OCI-LY7 (cell line): ENCODE data around the gene BPIFB2. TPM values are rescaled to one million over a fixed set of nuclear protein-coding genes. Genes with fewer than 3 reads are reported as not detected.

ENCODE experiments used
- BruUV-seq: library from RNA; stranded (reverse); fragments of 400-500 nt; replicated peaks from 2 replicates; lab custom pipeline; 2021; lab: Mats Ljungman, UMichigan
- CTCF ChIA-PET: fragments of 300-600 bp; sonication (Branson Sonifier 250); formaldehyde crosslinking; loops from one replicate; lab custom pipeline; 2022; ENCODE audit warnings: antibody characterized with exemption; ENCODE audit not compliant: unreplicated experiment; lab: Charles Lee
- POLR2A ChIA-PET: fragments of 300-600 bp; sonication (Branson Sonifier 250); formaldehyde crosslinking; loops from one replicate; lab custom pipeline; 2022; ENCODE audit warnings: antibody characterized with exemption; lab: Charles Lee
- DNase-seq: peaks from one replicate; pipeline ENCODE4 v3.0.0-alpha.2; 2015; ENCODE audit warnings: low spot score
- H2AFZ ChIP-seq: fragments of 200-600 bp; sonication (generic), shearing (Covaris generic); 2 replicates; pipeline ENCODE4 v1.6.1; 2014; ENCODE audit warnings: mild to moderate bottlenecking, antibody characterized with exemption, low read length, moderate library complexity
- H3K27ac ChIP-seq: fragments of 200-600 bp; sonication (generic); 2 replicates; pipeline ENCODE4 v1.5.1; 2014; ENCODE audit warnings: mixed run types, low read depth, mild to moderate bottlenecking, moderate library complexity, low read length, inconsistent platforms; ENCODE audit not compliant: poor library complexity, severe bottlenecking
- H3K36me3 ChIP-seq: fragments of 200-600 bp; sonication (generic); 2 replicates; pipeline ENCODE4 v1.6.1; 2014; ENCODE audit warnings: mild to moderate bottlenecking, antibody characterized with exemption, low read length, moderate library complexity, mixed read lengths; ENCODE audit not compliant: insufficient read depth
- H3K4me1 ChIP-seq: fragments of 200-600 bp; sonication (generic); 2 replicates; pipeline ENCODE4 v1.5.1; 2014; ENCODE audit warnings: mild to moderate bottlenecking, low read length; ENCODE audit not compliant: insufficient read depth, poor library complexity, severe bottlenecking
- H3K4me2 ChIP-seq: fragments of 200-600 bp; sonication (generic); 2 replicates; pipeline ENCODE4 v1.6.1; 2014; ENCODE audit warnings: mild to moderate bottlenecking, low read length
- H3K4me3 ChIP-seq: fragments of 200-600 bp; sonication (generic); 2 replicates; pipeline ENCODE4 v1.5.1; 2014; ENCODE audit warnings: mild to moderate bottlenecking, low read depth, low read length; ENCODE audit not compliant: poor library complexity, severe bottlenecking
- H3K79me2 ChIP-seq: fragments of 200-600 bp; sonication (generic); 2 replicates; pipeline ENCODE4 v1.6.1; 2016; ENCODE audit warnings: low read depth, mild to moderate bottlenecking, low read length, moderate library complexity, mixed read lengths; ENCODE audit not compliant: insufficient read depth
- H3K9me2 ChIP-seq: fragments of 200-600 bp; sonication (generic); 2 replicates; pipeline ENCODE4 v1.6.1; 2016; ENCODE audit warnings: mild to moderate bottlenecking, low read length, mixed read lengths; ENCODE audit not compliant: insufficient read depth
- H3K9me3 ChIP-seq: fragments of 200-600 bp; sonication (generic); 2 replicates; pipeline ENCODE4 v1.6.1; 2014; ENCODE audit warnings: mild to moderate bottlenecking, mixed run types, low read length, mixed read lengths
- H4K20me1 ChIP-seq: fragments of 200-600 bp; sonication (generic); 2 replicates; pipeline ENCODE4 v1.6.1; 2014; ENCODE audit warnings: mild to moderate bottlenecking, antibody characterized with exemption, low read length, moderate library complexity, mixed read lengths; ENCODE audit not compliant: insufficient read depth
- CTCF ChIP-seq: fragments of 200-600 bp; sonication (generic); conservative IDR thresholded peaks from 2 replicates; pipeline ENCODE4 v1.5.1; 2014; ENCODE audit warnings: mild to moderate bottlenecking, antibody characterized with exemption, low read length, moderate library complexity, mixed read lengths
- EZH2phosphoT487 ChIP-seq: fragments of 200-600 bp; sonication (generic); IDR thresholded peaks from 2 replicates; pipeline ENCODE4 v1.6.1; 2018; ENCODE audit warnings: low read depth, borderline replicate concordance, mild to moderate bottlenecking, mixed run types, antibody characterized with exemption, low read length, moderate library complexity, mixed read lengths
- intact Hi-C: fragments of 100-400 bp; cut with micrococcal nuclease; formaldehyde crosslinking; loops from one replicate; pipeline ENCODE4 v1.10.0; 2022; ENCODE audit not compliant: unreplicated experiment
- total RNA-seq, 2 experiments: library from RNA; depleted of rRNA in 1 of 2; stranded (reverse); fragments of >200 nt in 1 of 2; shearing (Covaris generic) in 1 of 2; gene quantifications; 2 replicates each; pipeline ENCODE4 v1.2.3, GENCODE V29; 2014 to 2022

BPIFB2 gene
- total RNA-seq, 2 experiments from 2014 or later, result not detected

- no peaks in the 10 kb centered on the region for H3K9me3 ChIP-seq
- H4K20me1 ChIP-seq, result no peaks in the 10 kb centered on the region
- DNase-seq, result no peak
- no peak overlapping the region for H3K4me2 ChIP-seq
- no peaks in the 10 kb centered on the region for H3K36me3 ChIP-seq
- no peaks in the 10 kb centered on the region for H3K9me2 ChIP-seq
- no TSS peak for BruUV-seq
- no peaks in the 10 kb centered on the region for H3K79me2 ChIP-seq
- no peak overlapping the region for H3K27ac ChIP-seq
- intact Hi-C loops, result no loop called here
- ChIA-PET POLR2A (no interaction called here), CTCF (no interaction called here)
- TF ChIP-seq EZH2phosphoT487, result no peak
- TF ChIP-seq CTCF, result no peak
- no peak overlapping the region for H3K4me3 ChIP-seq
- no peaks in the 10 kb centered on the region for H3K4me1 ChIP-seq
- H2AFZ ChIP-seq, result no peak overlapping the region
Measured at GRCh38 chr20:33069673-33070072, 62.2 kb downstream of the BPIFB2 start.

- Histone ChIP-seq H2AFZ (no peak overlapping the region), H3K9me3 (no peaks in the 10 kb centered on the region), H3K27ac (no peak overlapping the region), H3K36me3 (no peaks in the 10 kb centered on the region), H3K4me1 (no peaks in the 10 kb centered on the region), H3K79me2 (no peaks in the 10 kb centered on the region), H4K20me1 (no peaks in the 10 kb centered on the region), H3K9me2 (no peaks in the 10 kb centered on the region), H3K4me2 (no peak overlapping the region), H3K4me3 (no peak overlapping the region)
- CTCF ChIA-PET, result no interaction called here
- no peak for DNase-seq
- intact Hi-C loops, result no loop called here
- POLR2A ChIA-PET, result interaction anchor here (0.6 kb wide), 1 partner anchor 30 kb away, joined by 3 read pairs; no protein-coding TSS in a partner anchor
- no TSS peak for BruUV-seq
- no peak for TF ChIP-seq CTCF
- TF ChIP-seq EZH2phosphoT487, result no peak
Measured at GRCh38 chr20:33070111-33071053, 62.9 kb downstream of the BPIFB2 start.

- H4K20me1 ChIP-seq, result no peaks in the 10 kb centered on the region
- TF ChIP-seq EZH2phosphoT487 (no peak), CTCF (no peak)
- H3K36me3 ChIP-seq, result no peaks in the 10 kb centered on the region
- ChIA-PET CTCF (no interaction called here), POLR2A (interaction anchor here (0.6 kb wide), 1 partner anchor 31 kb away, joined by 3 read pairs; no protein-coding TSS in a partner anchor)
- intact Hi-C loops, result no loop called here
- no peaks in the 10 kb centered on the region for H3K9me2 ChIP-seq
- BruUV-seq, result no TSS peak
- H2AFZ ChIP-seq, result no peak overlapping the region
- H3K27ac ChIP-seq, result no peak overlapping the region
- no peaks in the 10 kb centered on the region for H3K79me2 ChIP-seq
- H3K4me1 ChIP-seq, result no peaks in the 10 kb centered on the region
- H3K4me3 ChIP-seq, result no peak overlapping the region
- no peak overlapping the region for H3K4me2 ChIP-seq
- DNase-seq, result no peak
- H3K9me3 ChIP-seq, result no peaks in the 10 kb centered on the region
Measured at GRCh38 chr20:33071198-33071597, 63.7 kb downstream of the BPIFB2 start.
